AG04450 (cell line): Measurements from ENCODE around the gene LMBRD2. TPM values are rescaled to one million over a fixed set of nuclear protein-coding genes. Genes with fewer than 3 reads are reported as not detected.

Source experiments
- CTCF ChIA-PET: fragments of 300-600, 350-600 bp; formaldehyde crosslinking; extraction: SDS; loops from one replicate; lab custom pipeline; 2022; ENCODE audit warnings: antibody characterized with exemption, inconsistent platforms; lab: Charles Lee
- POLR2A ChIA-PET: fragments of 350-600 bp; formaldehyde crosslinking; extraction: SDS; loops from one replicate; lab custom pipeline; 2021; ENCODE audit warnings: antibody characterized with exemption, inconsistent platforms; lab: Yijun Ruan, JAX
- DNase-seq: peaks from one replicate; pipeline ENCODE4 v3.0.0-alpha.2; 2011; ENCODE audit warnings: low read depth, low spot score
- H3K27ac ChIP-seq: one replicate; pipeline ENCODE4 v1.5.1; 2012; ENCODE audit warnings: low read depth, low read length, control low read depth
- H3K27me3 ChIP-seq: one replicate; pipeline ENCODE4 v1.6.0; 2012; ENCODE audit warnings: low read length; ENCODE audit not compliant: control insufficient read depth, insufficient read depth
- H3K4me3 ChIP-seq: 2 replicates; pipeline ENCODE4 v1.5.1; 2011; ENCODE audit warnings: mild to moderate bottlenecking, low read depth, low read length, control low read depth
- H3K9me3 ChIP-seq: 2 replicates; pipeline ENCODE4 v1.5.1; 2012; ENCODE audit warnings: low read length; ENCODE audit not compliant: control insufficient read depth, insufficient read depth
- CTCF ChIP-seq: IDR thresholded peaks from 2 replicates; pipeline ENCODE4 v1.5.1; 2011; ENCODE audit warnings: low read depth, low read length, control low read depth, inconsistent platforms
- polyA plus RNA-seq: library from polyadenylated mRNA; depleted of rRNA; stranded (reverse); fragments of >200 nt; gene quantifications from 2 replicates; pipeline ENCODE4 v1.2.3, GENCODE V29; 2011

Gene LMBRD2
- polyA plus RNA-seq, 1 experiment: 5.3 TPM

GRCh38 chr5:36057386-36057785 is 94.3 kb downstream of the LMBRD2 start:
- POLR2A ChIA-PET: no interaction called here
- no peak for DNase-seq
- TF ChIP-seq CTCF: no peak
- CTCF ChIA-PET: no interaction called here
- no peaks in the 10 kb centered on the region for H3K27me3 ChIP-seq
- H3K4me3 ChIP-seq: no peak overlapping the region
- H3K27ac ChIP-seq: no peak overlapping the region
- H3K9me3 ChIP-seq: no peaks in the 10 kb centered on the region

DNA sequence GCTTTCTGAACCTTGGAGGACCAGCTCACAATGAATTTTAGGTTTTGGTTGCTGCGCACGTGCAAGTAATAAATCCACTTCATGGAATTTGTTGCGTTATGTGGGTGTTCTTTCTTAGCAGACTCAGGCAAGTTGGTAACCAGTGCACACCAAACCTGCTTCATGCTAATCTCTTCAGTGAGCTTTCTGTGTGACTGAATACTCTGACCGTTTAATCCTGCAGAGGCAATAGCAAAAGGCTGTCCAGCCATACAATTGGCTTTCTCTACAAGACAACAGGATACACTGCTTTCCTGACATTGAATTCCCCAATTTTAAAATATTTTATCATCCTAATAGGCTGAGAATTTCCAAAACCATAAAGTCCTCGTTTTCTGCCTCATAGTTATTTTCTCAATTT is 95.3 kb downstream of the LMBRD2 start:
- ChIA-PET POLR2A (no interaction called here), CTCF (interaction anchor here (1.0 kb wide), 1 partner anchor 23 kb away, joined by 4 read pairs; no protein-coding TSS in a partner anchor)

DNA sequence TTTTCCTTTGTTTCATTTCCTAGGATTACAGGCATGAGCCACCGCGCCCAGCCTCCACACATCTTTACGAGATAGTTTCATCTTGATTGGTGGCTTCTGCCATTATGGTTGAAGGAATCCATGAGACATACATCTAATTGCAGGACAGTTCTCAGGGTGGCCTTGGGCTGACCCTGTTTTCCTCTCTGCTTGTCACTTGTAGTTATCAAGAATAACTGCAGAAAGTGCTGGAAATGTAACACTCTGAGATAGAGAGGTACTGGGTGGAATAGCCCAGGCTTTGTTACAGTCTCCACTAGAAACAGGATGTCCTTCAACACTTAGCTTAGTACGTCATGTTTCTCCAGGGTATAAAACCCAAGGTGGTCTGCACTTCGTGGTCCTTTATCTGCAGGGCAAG is 95.7 kb downstream of the LMBRD2 start:
- Histone ChIP-seq H3K27ac (no peak overlapping the region), H3K4me3 (no peak overlapping the region), H3K9me3 (no peaks in the 10 kb centered on the region), H3K27me3 (no peaks in the 10 kb centered on the region)
- ChIA-PET POLR2A (no interaction called here), CTCF (interaction anchor here (1.0 kb wide), 1 partner anchor 23 kb away, joined by 4 read pairs; no protein-coding TSS in a partner anchor)
- no peak for TF ChIP-seq CTCF
- no peak for DNase-seq

More for the DNA sequence above, 95.3 kb downstream of the LMBRD2 start:
- no peak for TF ChIP-seq CTCF
- no peak for DNase-seq
- no peak overlapping the region for H3K4me3 ChIP-seq
- no peak overlapping the region for H3K27ac ChIP-seq
- no peaks in the 10 kb centered on the region for H3K9me3 ChIP-seq
- H3K27me3 ChIP-seq: no peaks in the 10 kb centered on the region

DNA sequence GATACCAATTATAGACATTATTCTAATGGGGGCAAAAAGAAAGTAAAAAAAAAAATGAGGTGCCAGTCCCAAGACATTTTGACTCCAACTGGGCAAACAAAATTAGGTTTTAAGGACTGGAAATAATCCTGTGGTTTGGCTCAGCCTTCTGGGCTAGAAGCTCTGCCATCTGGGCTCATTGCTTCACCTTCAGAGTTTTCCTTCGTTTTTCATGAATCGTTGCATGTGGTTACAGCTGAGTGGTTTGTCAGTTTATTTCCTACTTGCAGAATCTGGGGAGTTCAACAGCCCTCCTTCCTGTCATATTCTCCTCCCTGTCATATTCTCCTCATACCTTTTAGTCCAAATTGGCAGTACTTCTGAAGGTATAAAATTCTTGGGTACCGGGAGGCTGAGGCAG is 97.0 kb downstream of the LMBRD2 start:
- CTCF ChIA-PET: interaction anchor here (1.5 kb wide), 1 partner anchor 24 kb away, joined by 5 read pairs; no protein-coding TSS in a partner anchor
- H3K4me3 ChIP-seq: no peak overlapping the region
- no peak overlapping the region for H3K27ac ChIP-seq
- POLR2A ChIA-PET: no interaction called here
- no peaks in the 10 kb centered on the region for H3K27me3 ChIP-seq
- no peaks in the 10 kb centered on the region for H3K9me3 ChIP-seq
- no peak for DNase-seq
- TF ChIP-seq CTCF: no peak

DNA sequence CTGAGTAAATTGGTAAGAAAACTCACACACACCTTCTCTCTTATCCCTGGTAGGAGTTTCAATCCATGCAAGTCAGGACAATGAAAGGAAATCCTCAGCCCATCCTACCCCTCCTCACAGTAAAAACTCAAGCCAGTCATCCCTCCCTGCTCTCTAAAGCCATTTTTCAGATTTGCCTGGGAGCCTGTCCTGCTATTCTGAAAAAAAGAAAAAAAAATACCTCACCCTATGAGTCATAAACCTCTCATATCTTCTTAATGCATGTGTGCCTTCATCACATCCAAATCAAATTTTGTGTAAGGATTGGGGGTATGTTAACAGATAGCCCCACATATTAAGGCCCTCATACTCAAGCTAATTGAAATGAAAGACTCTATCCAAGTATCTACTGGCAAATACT is 99.1 kb downstream of the LMBRD2 start:
- DNase-seq: no peak
- CTCF ChIA-PET: interaction anchor here (1.1 kb wide), 1 partner anchor 26 kb away, joined by 5 read pairs; no protein-coding TSS in a partner anchor
- POLR2A ChIA-PET: no interaction called here

More for the DNA sequence above, 99.1 kb downstream of the LMBRD2 start:
- H3K27me3 ChIP-seq: no peaks in the 10 kb centered on the region
- TF ChIP-seq CTCF: no peak
- no peak overlapping the region for H3K27ac ChIP-seq
- H3K9me3 ChIP-seq: no peaks in the 10 kb centered on the region
- no peak overlapping the region for H3K4me3 ChIP-seq
